Spleen (tissue), 7 donors: ENCODE measurements around the gene C2orf15.

Experiments used
- CTCF ChIP-seq, 11 experiments: fragments of 200-600 bp in 7 of 11; fragments of 450-650 bp in 4 of 11; sonication (generic) in 4 of 11; IDR thresholded peaks in 8 of 11; conservative IDR thresholded peaks in 3 of 11; 1 replicate in 7 of 11; 2 replicates in 4 of 11; pipeline versions ENCODE4 v1.4.0 to v1.8.0; 2016 to 2021; ENCODE audit warnings: antibody characterized with exemption in 11 of 11, inconsistent platforms in 4 of 11, mild to moderate bottlenecking in 1 of 11
- POLR2A ChIP-seq, 3 donors: fragments of 450-650 bp; IDR thresholded peaks; one replicate each; pipeline ENCODE4 v1.5.1; 2017; ENCODE audit warnings: antibody characterized with exemption in 3 of 3, mild to moderate bottlenecking in 1 of 3
- donor health status: DM: no; HTN: no; CAD: no; lungs with moderate emphysema.
- donor health status: DM: no; HTN: no; CAD: no.
- donor health status: DM: no; HTN: no; CAD: no.

DNA sequence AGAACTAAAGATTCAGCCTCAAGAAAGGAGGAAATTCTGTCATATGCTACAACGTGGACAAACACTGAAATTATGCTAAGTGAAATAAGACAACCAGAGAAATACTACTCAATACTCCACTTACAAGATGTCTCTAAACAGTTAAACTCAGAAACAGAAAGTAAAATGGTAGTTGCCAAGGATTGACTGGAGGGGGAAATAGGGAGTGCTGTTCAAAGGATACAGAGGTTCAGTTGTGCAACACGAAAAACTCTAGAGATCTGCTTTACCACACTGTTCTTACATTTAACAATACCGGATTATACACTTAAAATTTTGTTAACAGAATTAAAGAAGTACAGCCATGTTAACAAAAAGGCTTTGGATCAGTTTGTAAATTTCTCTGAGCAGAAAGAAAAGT is 39.8 kb upstream of the C2orf15 start:
- no peak for TF ChIP-seq CTCF (IDR thresholded peaks at IDR 0.05 in 8 of 11, conservative IDR thresholded peaks at IDR 0.05 in 3 of 11)
- TF ChIP-seq POLR2A (IDR thresholded peaks at IDR 0.05), result no peak
